ENCODE measurements around the gene CARHSP1. TPM values are rescaled to one million over a fixed set of nuclear protein-coding genes. Genes with fewer than 3 reads are reported as not detected.

Gene CARHSP1
- total RNA-seq (2022; extraction: Qiagen RNA extraction; ENCODE audit: low read depth): 120 to 146 TPM (median 136 TPM) in 5 replicates

DNA sequence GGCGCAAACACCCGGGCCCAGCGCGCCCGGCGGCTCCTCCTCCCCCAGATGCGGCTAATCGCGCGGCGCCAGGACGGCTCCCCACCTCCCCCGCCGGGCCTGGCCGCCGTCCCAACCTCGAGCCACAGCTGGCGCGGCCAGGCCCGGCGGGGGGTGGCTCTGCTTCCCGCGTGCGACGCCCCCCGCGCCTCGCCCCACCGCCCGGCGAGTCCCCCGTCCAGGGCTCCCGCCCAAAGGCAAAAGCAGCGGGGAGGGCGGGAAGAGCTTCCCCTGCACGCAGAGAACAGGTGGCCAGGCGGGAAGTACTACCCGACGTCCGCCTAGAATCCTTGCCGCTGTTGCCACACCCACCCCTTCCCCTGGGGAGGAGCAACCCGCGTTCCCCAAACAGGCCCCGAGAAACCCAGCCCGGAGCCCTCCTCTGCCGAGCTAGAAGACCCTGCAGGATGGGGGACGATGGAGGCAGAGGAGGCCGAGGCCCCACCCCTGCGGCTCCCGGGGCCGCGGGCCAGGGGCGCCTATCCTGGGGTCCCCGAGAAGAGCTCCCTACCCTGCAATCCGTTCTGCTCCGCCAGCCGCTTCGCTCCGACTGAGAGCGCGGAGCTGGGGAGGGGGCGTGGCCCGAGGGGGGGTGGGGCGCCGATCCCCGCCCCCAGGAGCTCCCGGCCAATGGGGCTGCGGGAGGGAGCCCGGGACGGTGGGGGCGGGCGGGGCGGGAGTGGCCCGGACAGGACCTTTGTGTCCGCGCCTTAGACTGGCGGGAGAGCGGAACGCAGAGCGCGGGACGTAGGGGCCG is at the start of gene CARHSP1:
CARHSP1 (minus strand) TSS at position 591 of the 796 bp plus-strand sequence. CDS start 9,678 bp downstream, outside the sequence.

DNA sequence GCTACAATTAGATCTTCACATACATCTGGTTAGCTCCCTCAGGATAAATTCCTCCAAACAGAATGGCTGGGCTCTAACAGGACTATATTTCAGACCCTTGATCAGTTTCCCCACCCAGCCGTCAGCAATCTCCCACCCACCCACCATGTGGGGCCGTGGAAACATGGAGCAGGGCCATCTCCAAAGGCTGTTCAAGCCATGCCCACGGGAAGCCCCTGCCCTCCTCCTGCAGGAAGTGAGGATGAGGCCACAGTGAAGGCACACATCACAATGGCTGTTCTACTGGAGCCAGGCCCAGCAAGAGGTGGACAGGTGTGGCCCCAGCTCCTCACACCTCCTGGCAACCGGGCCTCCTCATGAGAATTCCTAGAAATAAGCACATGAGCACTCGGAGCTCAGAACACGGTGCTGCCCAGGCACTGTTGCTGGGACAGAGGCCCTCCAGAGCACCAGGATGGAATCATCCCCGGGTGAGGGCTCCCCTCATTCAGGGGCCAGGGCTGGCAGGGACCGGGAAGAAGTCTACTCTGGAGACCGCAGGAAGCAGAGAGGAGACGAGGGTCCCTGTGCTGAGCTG is 13.3 kb upstream of the CARHSP1 start, which contains the start of gene LITAFD:
LITAFD (plus strand) TSS at position 311 of the 577 bp plus-strand sequence. CDS start 2,005 bp downstream, outside the sequence.

Other genes with a start within 250 kb of the CARHSP1 start
- 20.4 to 25.2 TPM (median 22.6 TPM) in 5 replicates for gene METTL22, start 247.3 kb downstream of the CARHSP1 start, total RNA-seq (2022; extraction: Qiagen RNA extraction; ENCODE audit: low read depth)
- gene ABAT, start 194.4 kb downstream of the CARHSP1 start, total RNA-seq (2022; extraction: Qiagen RNA extraction; ENCODE audit: low read depth): 0.41 to 0.52 TPM (median 0.46 TPM) in 5 replicates
- gene TMEM186, start 71.4 kb downstream of the CARHSP1 start, total RNA-seq (2022; extraction: Qiagen RNA extraction; ENCODE audit: low read depth): 12.0 to 15.5 TPM (median 13.9 TPM) in 5 replicates
- gene PMM2, start 71.2 kb downstream of the CARHSP1 start, total RNA-seq (2022; extraction: Qiagen RNA extraction; ENCODE audit: low read depth): 90.0 to 103 TPM (median 94.0 TPM) in 5 replicates
- not detected in 5 replicates for gene LITAFD, start 13.3 kb upstream of the CARHSP1 start, total RNA-seq (2022; extraction: Qiagen RNA extraction; ENCODE audit: low read depth)
- 77.5 to 89.4 TPM (median 82.4 TPM) in 5 replicates for gene USP7, start 94.9 kb upstream of the CARHSP1 start, total RNA-seq (2022; extraction: Qiagen RNA extraction; ENCODE audit: low read depth)
- 25.3 to 28.7 TPM (median 26.8 TPM) in 5 replicates for gene HAPSTR1, start 222.6 kb upstream of the CARHSP1 start, total RNA-seq (2022; extraction: Qiagen RNA extraction; ENCODE audit: low read depth)